ENCODE measurements around the gene RPS6KA6. TPM values are rescaled to one million over a fixed set of nuclear protein-coding genes. Genes with fewer than 3 reads are reported as not detected.

RPS6KA6 gene
- total RNA-seq, 8 experiments from 2014 or later = 0.25 to 8.7 (median 5.6) TPM

GRCh38 chrX:84188320-84188834 is 378 bp upstream of the RPS6KA6 start:
- in situ Hi-C loops (cut with MboI; ENCODE audit: low pct_unique_long_range_greater_than_20kb in 2 of 9, low sequenced_read_pairs in 9 of 9, unreplicated experiment in 9 of 9) = no loop called here
- Histone ChIP-seq H3K4me1 (replicated peaks in 1 of 2) (peaks cover 0 to 3% of the 10 kb centered on the region in 2 donors), H3K4me3 (peak overlapping the region; percentile 66 to 99 (median 73)), H3K27ac (peak overlapping the region; percentile 81 to 96)
- WGBS, 10 experiments = 67% methylated on average over 3 of the region's 19 CpGs; no CpG with 5 or more reads in 9 of the 10 experiments
- peak; percentile 20 to 91 (median 88) for ATAC-seq (replicated peaks in 6 of 8)

- in situ Hi-C loops (cut with MboI; ENCODE audit: low pct_unique_long_range_greater_than_20kb in 2 of 9, low sequenced_read_pairs in 9 of 9, unreplicated experiment in 9 of 9) = no loop called here
- ATAC-seq (replicated peaks in 6 of 8) = peak in 4 of 8 experiments; percentile 0 to 19 (median 6)
- Histone ChIP-seq H3K4me3 (peak overlapping the region; percentile 66 to 99 (median 73)), H3K4me1 (replicated peaks in 1 of 2) (peaks cover 0 to 3% of the 10 kb centered on the region in 2 donors), H3K27ac (peak overlapping the region in 1 of 2 donors; percentile 81)
- 0 to 70% (median 17%) methylated on average over 2 to 10 of the region's 28 CpGs; no CpG with 5 or more reads in 4 of the 10 experiments for WGBS, 10 experiments
These were observed 1.1 kb downstream of the RPS6KA6 start for GRCh38 chrX:84186603-84187532.

GRCh38 chrX:84182516-84182915 is 5.5 kb downstream of the RPS6KA6 start:
- 42 to 100% (median 86%) methylated on average over 1 to 2 of the region's 2 CpGs; no CpG with 5 or more reads in 7 of the 10 experiments for WGBS, 10 experiments
- in situ Hi-C loops (cut with MboI; ENCODE audit: low pct_unique_long_range_greater_than_20kb in 2 of 9, low sequenced_read_pairs in 9 of 9, unreplicated experiment in 9 of 9) = no loop called here

GRCh38 chrX:84175958-84176357 is 12.0 kb downstream of the RPS6KA6 start:
- no peak for ATAC-seq (replicated peaks in 6 of 8)

More at GRCh38 chrX:84182516-84182915, 5.5 kb downstream of the RPS6KA6 start:
- Histone ChIP-seq H3K4me3 (no peak overlapping the region), H3K4me1 (replicated peaks in 1 of 2) (peaks cover 0 to 3% of the 10 kb centered on the region in 2 donors), H3K27ac (no peak overlapping the region)
- ATAC-seq (replicated peaks in 6 of 8) = no peak

GRCh38 chrX:84175274-84175673 is 12.7 kb downstream of the RPS6KA6 start:
- H3K4me3 ChIP-seq = no peak overlapping the region
- WGBS, 10 experiments = 20 to 83% (median 67%) methylated on average over 1 to 3 of the region's 3 CpGs; no CpG with 5 or more reads in 5 of the 10 experiments
- H3K4me1 ChIP-seq (replicated peaks in 1 of 2) = no peaks in the 10 kb centered on the region
- ATAC-seq (replicated peaks in 6 of 8) = no peak
- no peak overlapping the region for H3K27ac ChIP-seq
- in situ Hi-C loops (cut with MboI; ENCODE audit: low pct_unique_long_range_greater_than_20kb in 2 of 9, low sequenced_read_pairs in 9 of 9, unreplicated experiment in 9 of 9) = no loop called here

More at GRCh38 chrX:84175958-84176357, 12.0 kb downstream of the RPS6KA6 start:
- H3K27ac ChIP-seq = no peak overlapping the region
- in situ Hi-C loops (cut with MboI; ENCODE audit: low pct_unique_long_range_greater_than_20kb in 2 of 9, low sequenced_read_pairs in 9 of 9, unreplicated experiment in 9 of 9) = no loop called here
- no peaks in the 10 kb centered on the region for H3K4me1 ChIP-seq (replicated peaks in 1 of 2)
- H3K4me3 ChIP-seq = no peak overlapping the region

GRCh38 chrX:84174348-84174747 is 13.7 kb downstream of the RPS6KA6 start:
- no peak for ATAC-seq (replicated peaks in 6 of 8)
- 65 to 100% (median 83%) methylated on average over 1 to 2 of the region's 2 CpGs; no CpG with 5 or more reads in 2 of the 10 experiments for WGBS, 10 experiments
- in situ Hi-C loops (cut with MboI; ENCODE audit: low pct_unique_long_range_greater_than_20kb in 2 of 9, low sequenced_read_pairs in 9 of 9, unreplicated experiment in 9 of 9) = no loop called here
- H3K4me3 ChIP-seq = no peak overlapping the region
- no peaks in the 10 kb centered on the region for H3K4me1 ChIP-seq (replicated peaks in 1 of 2)
- H3K27ac ChIP-seq = no peak overlapping the region

GRCh38 chrX:84170931-84171330 is 17.1 kb downstream of the RPS6KA6 start:
- ATAC-seq (replicated peaks in 6 of 8) = no peak
- Histone ChIP-seq H3K27ac (no peak overlapping the region), H3K4me1 (replicated peaks in 1 of 2) (no peaks in the 10 kb centered on the region), H3K4me3 (no peak overlapping the region)
- in situ Hi-C loops (cut with MboI; ENCODE audit: low pct_unique_long_range_greater_than_20kb in 2 of 9, low sequenced_read_pairs in 9 of 9, unreplicated experiment in 9 of 9) = no loop called here
- WGBS, 10 experiments = 17 to 60% (median 54%) methylated on average over 1 to 2 of the region's 2 CpGs; no CpG with 5 or more reads in 6 of the 10 experiments

- WGBS, 10 experiments = 25 to 100% (median 75%) methylated on average over 1 to 2 of the region's 2 CpGs; no CpG with 5 or more reads in 3 of the 10 experiments
- Histone ChIP-seq H3K4me1 (replicated peaks in 1 of 2) (no peaks in the 10 kb centered on the region), H3K27ac (no peak overlapping the region), H3K4me3 (no peak overlapping the region)
- in situ Hi-C loops (cut with MboI; ENCODE audit: low pct_unique_long_range_greater_than_20kb in 2 of 9, low sequenced_read_pairs in 9 of 9, unreplicated experiment in 9 of 9) = no loop called here
- no peak for ATAC-seq (replicated peaks in 6 of 8)
These were observed 19.4 kb downstream of the RPS6KA6 start for GRCh38 chrX:84168574-84168973.

- no peaks in the 10 kb centered on the region for H3K4me1 ChIP-seq (replicated peaks in 1 of 2)
- 0 to 57% (median 17%) methylated on average over 1 to 2 of the region's 2 CpGs; no CpG with 5 or more reads in 7 of the 10 experiments for WGBS, 10 experiments
- no peak for ATAC-seq (replicated peaks in 6 of 8)
- in situ Hi-C loops (cut with MboI; ENCODE audit: low pct_unique_long_range_greater_than_20kb in 2 of 9, low sequenced_read_pairs in 9 of 9, unreplicated experiment in 9 of 9) = no loop called here
- no peak overlapping the region for H3K4me3 ChIP-seq
- H3K27ac ChIP-seq = no peak overlapping the region
These were observed 19.9 kb downstream of the RPS6KA6 start for GRCh38 chrX:84168095-84168494.

- Histone ChIP-seq H3K4me1 (replicated peaks in 1 of 2) (no peaks in the 10 kb centered on the region), H3K4me3 (no peak overlapping the region), H3K27ac (no peak overlapping the region)
- ATAC-seq (replicated peaks in 6 of 8) = no peak
- 0 to 55% (median 0%) methylated on average over 1 of the region's 1 CpG; no CpG with 5 or more reads in 7 of the 10 experiments for WGBS, 10 experiments
- in situ Hi-C loops (cut with MboI; ENCODE audit: low pct_unique_long_range_greater_than_20kb in 2 of 9, low sequenced_read_pairs in 9 of 9, unreplicated experiment in 9 of 9) = no loop called here
These were observed 22.3 kb downstream of the RPS6KA6 start for GRCh38 chrX:84165711-84166110.

GRCh38 chrX:84162401-84162800 is 25.6 kb downstream of the RPS6KA6 start:
- no peak for ATAC-seq (replicated peaks in 6 of 8)
- in situ Hi-C loops (cut with MboI; ENCODE audit: low pct_unique_long_range_greater_than_20kb in 2 of 9, low sequenced_read_pairs in 9 of 9, unreplicated experiment in 9 of 9) = no loop called here

GRCh38 chrX:84161641-84162040 is 26.4 kb downstream of the RPS6KA6 start:
- no peak for ATAC-seq (replicated peaks in 6 of 8)
- Histone ChIP-seq H3K4me3 (no peak overlapping the region), H3K4me1 (replicated peaks in 1 of 2) (no peaks in the 10 kb centered on the region), H3K27ac (no peak overlapping the region)
- in situ Hi-C loops (cut with MboI; ENCODE audit: low pct_unique_long_range_greater_than_20kb in 2 of 9, low sequenced_read_pairs in 9 of 9, unreplicated experiment in 9 of 9) = no loop called here

More at GRCh38 chrX:84162401-84162800, 25.6 kb downstream of the RPS6KA6 start:
- H3K27ac ChIP-seq = no peak overlapping the region
- H3K4me1 ChIP-seq (replicated peaks in 1 of 2) = no peaks in the 10 kb centered on the region
- no peak overlapping the region for H3K4me3 ChIP-seq

- in situ Hi-C loops (cut with MboI; ENCODE audit: low pct_unique_long_range_greater_than_20kb in 2 of 9, low sequenced_read_pairs in 9 of 9, unreplicated experiment in 9 of 9) = no loop called here
- ATAC-seq (replicated peaks in 6 of 8) = no peak
- 17 to 100% (median 49%) methylated on average over 1 to 4 of the region's 4 CpGs; no CpG with 5 or more reads in 3 of the 10 experiments for WGBS, 10 experiments
- Histone ChIP-seq H3K27ac (no peak overlapping the region), H3K4me1 (replicated peaks in 1 of 2) (no peaks in the 10 kb centered on the region), H3K4me3 (no peak overlapping the region)
These were observed 27.3 kb downstream of the RPS6KA6 start for GRCh38 chrX:84160736-84161135.
